SK-N-SH (cell line): ENCODE results near the gene SHANK1. TPM values are rescaled to one million over a fixed set of nuclear protein-coding genes. Genes with fewer than 3 reads are reported as not detected.

Experiments
- CTCF ChIA-PET: fragments of 300-600, 350-600 bp; formaldehyde crosslinking; extraction: SDS; loops from one replicate; lab custom pipeline; 2021; lab: Yijun Ruan, JAX
- POLR2A ChIA-PET: fragments of 350-600 bp; sonication (Branson Sonifier 250); formaldehyde crosslinking; extraction: SDS; loops from one replicate; lab custom pipeline; 2020; ENCODE audit warnings: antibody characterized with exemption, inconsistent platforms; lab: Yijun Ruan, JAX
- DNase-seq: peaks from one replicate; pipeline ENCODE4 v3.0.0; 2012
- H2AFZ ChIP-seq: fragments of 200-600 bp; sonication (generic); 2 replicates; pipeline ENCODE4 v1.8.1; 2016; ENCODE audit warnings: antibody characterized with exemption, mild to moderate bottlenecking, low read depth
- H3F3A ChIP-seq: fragments of 200-600 bp; sonication (generic); replicated peaks from 2 replicates; pipeline ENCODE3; 2016; ENCODE audit warnings: antibody characterized with exemption, mild to moderate bottlenecking; ENCODE audit not compliant: insufficient read depth
- H3K27ac ChIP-seq, 2 experiments: fragments of 200-500 bp in 1 of 2; fragments of 200-600 bp in 1 of 2; sonication (Bioruptor generic) in 1 of 2; sonication (generic), shearing (Covaris generic) in 1 of 2; 2 replicates each; pipeline versions ENCODE4 v1.5.1 to v1.6.1; 2014 to 2016; ENCODE audit warnings: low read depth in 2 of 2, inconsistent platforms in 1 of 2, low read length in 1 of 2, mild to moderate bottlenecking in 1 of 2, mixed read lengths in 1 of 2
- H3K27me3 ChIP-seq: fragments of 200-600 bp; sonication (generic), shearing (Covaris generic); 2 replicates; pipeline ENCODE4 v1.6.1; 2016; ENCODE audit warnings: mixed run types; ENCODE audit not compliant: insufficient read depth
- H3K36me3 ChIP-seq, 2 experiments: fragments of 200-500 bp in 1 of 2; fragments of 200-600 bp in 1 of 2; sonication (Bioruptor generic) in 1 of 2; sonication (generic) in 1 of 2; replicated peaks in 1 of 2; 2 replicates each; pipeline versions ENCODE3 to v1.5.1; 2014 to 2016; ENCODE audit warnings: low read length in 1 of 2, mild to moderate bottlenecking in 1 of 2; ENCODE audit not compliant: insufficient read depth in 2 of 2, control insufficient read depth in 1 of 2
- H3K4me1 ChIP-seq, 2 experiments: fragments of 200-500 bp in 1 of 2; fragments of 200-600 bp in 1 of 2; sonication (Bioruptor generic) in 1 of 2; sonication (generic), shearing (Covaris generic) in 1 of 2; 2 replicates each; pipeline versions ENCODE4 v1.5.1 to v1.6.1; 2014 to 2016; ENCODE audit warnings: low read depth in 1 of 2, low read length in 1 of 2, mixed run types in 1 of 2; ENCODE audit not compliant: insufficient read depth in 2 of 2, control insufficient read depth in 1 of 2
- H3K4me2 ChIP-seq: fragments of 200-600 bp; sonication (generic), shearing (Covaris generic); 2 replicates; pipeline ENCODE4 v1.6.1; 2017; ENCODE audit warnings: mixed run types
- H3K4me3 ChIP-seq, 2 experiments: fragments of 200-500 bp in 1 of 2; fragments of 200-600 bp in 1 of 2; sonication (Bioruptor generic) in 1 of 2; sonication (generic), shearing (Covaris generic) in 1 of 2; 2 replicates each; pipeline versions ENCODE4 v1.5.1 to v1.8.1; 2014 to 2016; ENCODE audit warnings: low read depth in 2 of 2, inconsistent platforms in 1 of 2, low read length in 1 of 2, mild to moderate bottlenecking in 1 of 2, mixed read lengths in 1 of 2, moderate library complexity in 1 of 2
- H3K79me2 ChIP-seq: fragments of 200-600 bp; sonication (generic); 2 replicates; pipeline ENCODE4 v1.8.1; 2017; ENCODE audit warnings: mild to moderate bottlenecking; ENCODE audit not compliant: insufficient read depth
- H3K9ac ChIP-seq: fragments of 200-600 bp; sonication (generic); 2 replicates; pipeline ENCODE4 v1.6.1; 2017; ENCODE audit warnings: mixed run types
- H3K9me2 ChIP-seq: fragments of 200-600 bp; sonication (generic); 2 replicates; pipeline ENCODE4 v1.6.1; 2017; ENCODE audit warnings: mixed run types
- H3K9me3 ChIP-seq: fragments of 200-600 bp; sonication (generic); 2 replicates; pipeline ENCODE4 v1.6.1; 2017; ENCODE audit warnings: mixed run types, mild to moderate bottlenecking, moderate library complexity
- H4K20me1 ChIP-seq: fragments of 200-600 bp; sonication (generic); 2 replicates; pipeline ENCODE4 v1.6.1; 2017; ENCODE audit warnings: mild to moderate bottlenecking, mixed run types; ENCODE audit not compliant: insufficient read depth
- CHD2 ChIP-seq: fragments of 150-350 bp; IDR thresholded peaks from 2 replicates; pipeline ENCODE4 v1.6.1; 2018; ENCODE audit warnings: low read length; ENCODE audit not compliant: partially characterized antibody
- EZH2phosphoT487 ChIP-seq: fragments of 200-600 bp; sonication (generic); IDR thresholded peaks from 2 replicates; pipeline ENCODE4 v1.6.1; 2017; ENCODE audit warnings: low read depth, mixed run types, mild to moderate bottlenecking, antibody characterized with exemption, moderate library complexity, borderline replicate concordance
- FOSL2 ChIP-seq: IDR thresholded peaks from 2 replicates; pipeline ENCODE4 v1.4.0; 2012; ENCODE audit warnings: low read depth, mild to moderate bottlenecking, moderate library complexity, borderline replicate concordance
- FOXJ3 ChIP-seq: sonication (generic); formaldehyde crosslinking; IDR thresholded peaks from 2 replicates; pipeline ENCODE4 v1.5.1; 2020; ENCODE audit warnings: mild to moderate bottlenecking, missing genetic modification reagents
- GABPA ChIP-seq: IDR thresholded peaks from 2 replicates; pipeline ENCODE4 v1.4.0; 2012; ENCODE audit warnings: low read depth, mild to moderate bottlenecking
- JUND ChIP-seq: IDR thresholded peaks from 2 replicates; pipeline ENCODE4 v1.4.0; 2012
- MEF2A ChIP-seq: IDR thresholded peaks from 2 replicates; pipeline ENCODE4 v1.4.0; 2012; ENCODE audit warnings: low read depth, borderline replicate concordance
- REST ChIP-seq: IDR thresholded peaks from 2 replicates; pipeline ENCODE4 v1.6.1; 2012; ENCODE audit warnings: mild to moderate bottlenecking, low read depth, low read length, moderate library complexity
- SMC3 ChIP-seq: IDR thresholded peaks from 2 replicates; pipeline ENCODE4 v1.6.1; 2012; ENCODE audit warnings: low read depth, low read length, improper control_type of control experiment
- TAF1 ChIP-seq: IDR thresholded peaks from 2 replicates; pipeline ENCODE4 v1.6.1; 2012; ENCODE audit warnings: low read depth, mild to moderate bottlenecking, low read length, moderate library complexity, borderline replicate concordance
- TCF12 ChIP-seq: IDR thresholded peaks from 2 replicates; pipeline ENCODE4 v1.4.0; 2012
- USF2 ChIP-seq: fragments of 150-350 bp; IDR thresholded peaks from 2 replicates; pipeline ENCODE4 v1.6.1; 2017; ENCODE audit warnings: antibody characterized with exemption, low read length, low read depth, borderline replicate concordance
- WGBS: methylation state at CpG from one replicate; pipeline ENCODE4 v1.1.6; 2017; ENCODE audit warnings: low lambda C conversion rate; 5-methylcytosine and 5-hydroxymethylcytosine counted together
- polyA plus RNA-seq, 3 experiments: library from polyadenylated mRNA; depleted of rRNA; stranded (reverse); fragments of >200 nt; gene quantifications; 2 replicates each; pipeline ENCODE4 v1.2.3, GENCODE V29; 2012

SHANK1 gene
- polyA plus RNA-seq, 1 of the 3 experiments (the other 2 are of a cell fraction): 0.28 TPM

GRCh38 chr19:50720181-50720920 is 749 bp upstream of the SHANK1 start (continued):
- TF ChIP-seq REST (no peak), CHD2 (no peak), FOSL2 (no peak), JUND (no peak), FOXJ3 (CRISPR knock-in tag) (no peak), TAF1 (no peak), TCF12 (no peak)

GRCh38 chr19:50719119-50719435 is 525 bp downstream of the SHANK1 start:
- H3K9me3 ChIP-seq: no peaks in the 10 kb centered on the region
- H3K27me3 ChIP-seq: no peaks in the 10 kb centered on the region
- ChIA-PET CTCF (interaction anchor here (0.9 to 1.0 kb wide), 2 partner anchors 23 to 65 kb away, joined by 3 to 5 read pairs; no protein-coding TSS in a partner anchor), POLR2A (no interaction called here)
- H4K20me1 ChIP-seq: no peaks in the 10 kb centered on the region
- no peaks in the 10 kb centered on the region for H3K79me2 ChIP-seq
- no peaks in the 10 kb centered on the region for H3K36me3 ChIP-seq
- no peaks in the 10 kb centered on the region for H3F3A ChIP-seq
- no peak for DNase-seq
- no peaks in the 10 kb centered on the region for H3K9me2 ChIP-seq
- no peak overlapping the region for H2AFZ ChIP-seq
- peak overlapping the region; percentile 91 for H3K4me2 ChIP-seq
- H3K4me1 ChIP-seq: peaks cover 0 to 9% of the 10 kb centered on the region in 2 experiments; a peak in 1 of 4 replicates
- peak overlapping the region; percentile 47 to 53; a peak in 2 of 4 replicates for H3K4me3 ChIP-seq
- 4% methylated on average over 9 of the region's 30 CpGs for WGBS
- no peak overlapping the region for H3K9ac ChIP-seq
- TF ChIP-seq TCF12 (no peak), GABPA (no peak), MEF2A (no peak), SMC3 (no peak), FOSL2 (no peak), USF2 (no peak), TAF1 (no peak), EZH2phosphoT487 (no peak)
- no peak overlapping the region; a peak in 1 of 4 replicates for H3K27ac ChIP-seq
